GM23338 (cell line): ENCODE measurements around the gene ARRDC4. TPM values are rescaled to one million over a fixed set of nuclear protein-coding genes. Genes with fewer than 3 reads are reported as not detected.

Experiments
- ATAC-seq: fragments of 200-7000 bp; cut with Tn5 transposase; 3 replicates; pipeline ENCODE4 v1.9.1; 2020
- DNase-seq: peaks from one replicate; pipeline ENCODE4 v3.0.0-alpha.2; 2015; ENCODE audit warnings: low spot score
- H2AFZ ChIP-seq: fragments of 200-600 bp; sonication (generic); 2 replicates; pipeline ENCODE4 v1.8.0; 2016; ENCODE audit warnings: antibody characterized with exemption, mild to moderate bottlenecking, moderate library complexity
- H3F3A ChIP-seq: fragments of 200-600 bp; sonication (generic); replicated peaks from 2 replicates; pipeline ENCODE4 v1.8.0; 2017; ENCODE audit warnings: antibody characterized with exemption, mixed run types, low read depth
- H3K27ac ChIP-seq: fragments of 200-600 bp; sonication (generic); 2 replicates; pipeline ENCODE4 v1.6.1; 2016; ENCODE audit warnings: low read depth
- H3K27me3 ChIP-seq: fragments of 200-600 bp; sonication (generic); 2 replicates; pipeline ENCODE4 v1.8.0; 2016; ENCODE audit warnings: mild to moderate bottlenecking, mixed run types, moderate library complexity; ENCODE audit not compliant: insufficient read depth
- H3K36me3 ChIP-seq: fragments of 200-600 bp; sonication (generic); 2 replicates; pipeline ENCODE4 v1.8.0; 2016; ENCODE audit warnings: mild to moderate bottlenecking; ENCODE audit not compliant: insufficient read depth
- H3K4me1 ChIP-seq: fragments of 200-600 bp; sonication (generic); 2 replicates; pipeline ENCODE4 v1.8.0; 2016; ENCODE audit warnings: mild to moderate bottlenecking, moderate library complexity; ENCODE audit not compliant: insufficient read depth
- H3K4me2 ChIP-seq: fragments of 200-600 bp; sonication (generic); 2 replicates; pipeline ENCODE4 v1.7.1; 2017; ENCODE audit warnings: mixed run types
- H3K4me3 ChIP-seq: fragments of 200-600 bp; sonication (generic); 2 replicates; pipeline ENCODE4 v1.6.1; 2016; ENCODE audit warnings: mixed run types
- H3K79me2 ChIP-seq: fragments of 200-600 bp; sonication (generic); replicated peaks from 2 replicates; pipeline ENCODE4 v1.8.0; 2017; ENCODE audit warnings: mild to moderate bottlenecking; ENCODE audit not compliant: insufficient read depth
- H3K9me2 ChIP-seq: fragments of 200-600 bp; sonication (generic); 2 replicates; pipeline ENCODE4 v1.8.0; 2017; ENCODE audit not compliant: insufficient read depth
- H4K20me1 ChIP-seq: fragments of 200-600 bp; sonication (generic); replicated peaks from 2 replicates; pipeline ENCODE4 v1.8.0; 2017; ENCODE audit warnings: mild to moderate bottlenecking; ENCODE audit not compliant: insufficient read depth
- H3K27ac Mint-ChIP-seq: 2 replicates; pipeline ENCODE4 v1.8.0; 2020; ENCODE audit warnings: inconsistent platforms, mild to moderate bottlenecking, moderate library complexity, mixed read lengths
- H3K27me3 Mint-ChIP-seq: 3 replicates; pipeline ENCODE4 v1.8.0; 2022; ENCODE audit warnings: low read depth, mild to moderate bottlenecking, moderate library complexity, mixed read lengths, inconsistent platforms; ENCODE audit not compliant: insufficient read depth, poor library complexity
- H3K36me3 Mint-ChIP-seq: 3 replicates; pipeline ENCODE4 v1.8.0; 2021; ENCODE audit warnings: low read depth, mild to moderate bottlenecking, inconsistent platforms, moderate library complexity, mixed read lengths
- H3K4me1 Mint-ChIP-seq: 3 replicates; pipeline ENCODE4 v1.8.0; 2020; ENCODE audit warnings: mild to moderate bottlenecking, inconsistent platforms, mixed read lengths
- H3K4me3 Mint-ChIP-seq: 3 replicates; pipeline ENCODE4 v1.8.0; 2021; ENCODE audit warnings: moderate library complexity, mild to moderate bottlenecking, inconsistent platforms, mixed read lengths
- H3K9me3 Mint-ChIP-seq: 3 replicates; pipeline ENCODE4 v1.8.0; 2020; ENCODE audit warnings: moderate library complexity, mild to moderate bottlenecking, inconsistent platforms, mixed read lengths
- CREB1 ChIP-seq: fragments of 250-450 bp; sonication (Bioruptor Pico); IDR thresholded peaks from 2 replicates; pipeline ENCODE4 v1.5.0; 2020; ENCODE audit warnings: low read depth, mild to moderate bottlenecking, moderate library complexity
- ETS1 ChIP-seq: IDR thresholded peaks from 2 replicates; pipeline ENCODE4 v1.6.1; 2016; ENCODE audit warnings: antibody characterized with exemption
- EZH2 ChIP-seq: fragments of 200-600 bp; sonication (generic); IDR thresholded peaks from one replicate; pipeline ENCODE4 v1.8.0; 2017; ENCODE audit warnings: antibody characterized with exemption, mild to moderate bottlenecking, low read depth; ENCODE audit not compliant: unreplicated experiment
- EZH2phosphoT487 ChIP-seq: fragments of 200-600 bp; sonication (generic); IDR thresholded peaks from one replicate; pipeline ENCODE4 v1.8.1; 2018; ENCODE audit warnings: antibody characterized with exemption; ENCODE audit not compliant: unreplicated experiment
- JUNB ChIP-seq: IDR thresholded peaks from one replicate; pipeline ENCODE4 v1.6.1; 2016; ENCODE audit warnings: antibody characterized with exemption; ENCODE audit not compliant: unreplicated experiment
- NANOG ChIP-seq: IDR thresholded peaks from 2 replicates; pipeline ENCODE4 v1.6.1; 2016; ENCODE audit warnings: antibody characterized with exemption, borderline replicate concordance
- POLR2AphosphoS5 ChIP-seq: IDR thresholded peaks from 2 replicates; pipeline ENCODE4 v1.6.1; 2016; ENCODE audit warnings: antibody characterized with exemption, low read depth
- STAT1 ChIP-seq: IDR thresholded peaks from one replicate; pipeline ENCODE4 v1.6.1; 2016; ENCODE audit warnings: antibody characterized with exemption; ENCODE audit not compliant: unreplicated experiment
- ZNF114 ChIP-seq: fragments of 250-450 bp; sonication (Bioruptor Pico); IDR thresholded peaks from 2 replicates; pipeline ENCODE4 v1.5.0; 2020; ENCODE audit warnings: mild to moderate bottlenecking, moderate library complexity
- ZNF331 ChIP-seq: fragments of 250-450 bp; sonication (Bioruptor Pico); IDR thresholded peaks from 2 replicates; pipeline ENCODE4 v1.5.0; 2020; ENCODE audit warnings: low read depth, mild to moderate bottlenecking, moderate library complexity
- ZNF462 ChIP-seq: fragments of 250-450 bp; sonication (Bioruptor Pico); IDR thresholded peaks from 2 replicates; pipeline ENCODE4 v1.5.0; 2020; ENCODE audit warnings: mild to moderate bottlenecking, moderate library complexity
- polyA plus RNA-seq: library from polyadenylated mRNA; unstranded; fragments of >200 nt; fragmentation: Nextera tagmentation; extraction: Ambion mirVana; gene quantifications from 2 replicates; pipeline ENCODE4 v1.2.1, GENCODE V29; 2016
- total RNA-seq: library from RNA; depleted of rRNA; stranded (reverse); fragments of >200 nt; shearing (Covaris generic); gene quantifications from 2 replicates; pipeline ENCODE4 v1.2.3, GENCODE V29; 2014
- TF ChIP-seq, protein P1 (sequence below): IDR thresholded peaks from one replicate; pipeline ENCODE4 v1.6.1; 2018; ENCODE audit warnings: antibody characterized with exemption; ENCODE audit not compliant: unreplicated experiment
- TF ChIP-seq, protein P2 (sequence below), 2 experiments: fragments of 200-600 bp in 1 of 2; sonication (generic) in 1 of 2; conservative IDR thresholded peaks; 2 replicates each; pipeline versions ENCODE4 v1.5.1 to v1.6.1; 2016 to 2017; ENCODE audit warnings: antibody characterized with exemption in 2 of 2, low read depth in 2 of 2, mild to moderate bottlenecking in 2 of 2, moderate library complexity in 1 of 2

The ARRDC4 gene
- total and polyA plus RNA-seq, 2 experiments from 2014 or later: 2.0 to 6.9 TPM

- Histone ChIP-seq H3K79me2 (no peaks in the 10 kb centered on the region), H2AFZ (no peak overlapping the region), H3F3A (no peaks in the 10 kb centered on the region), H3K4me3 (no peak overlapping the region), H3K4me2 (no peak overlapping the region), H3K27ac (no peak overlapping the region), H3K36me3 (no peaks in the 10 kb centered on the region), H3K9me2 (no peaks in the 10 kb centered on the region), H4K20me1 (no peaks in the 10 kb centered on the region; the same call in 1 of the 2 replicates), H3K4me1 (no peaks in the 10 kb centered on the region), H3K27me3 (no peaks in the 10 kb centered on the region)
- Mint-ChIP-seq H3K27ac (no peak overlapping the region), H3K4me1 (no peaks in the 10 kb centered on the region), H3K27me3 (no peaks in the 10 kb centered on the region), H3K9me3 (no peaks in the 10 kb centered on the region), H3K36me3 (no peaks in the 10 kb centered on the region), H3K4me3 (no peak overlapping the region)
- TF ChIP-seq ZNF462 (CRISPR knock-in tag) (no peak), JUNB (no peak), CREB1 (CRISPR knock-in tag) (no peak), NANOG (no peak), POLR2AphosphoS5 (no peak), ZNF331 (CRISPR knock-in tag) (no peak), EZH2phosphoT487 (no peak), EZH2 (no peak), STAT1 (no peak), ZNF114 (no peak), ETS1 (no peak)
- TF ChIP-seq, protein P1, sequence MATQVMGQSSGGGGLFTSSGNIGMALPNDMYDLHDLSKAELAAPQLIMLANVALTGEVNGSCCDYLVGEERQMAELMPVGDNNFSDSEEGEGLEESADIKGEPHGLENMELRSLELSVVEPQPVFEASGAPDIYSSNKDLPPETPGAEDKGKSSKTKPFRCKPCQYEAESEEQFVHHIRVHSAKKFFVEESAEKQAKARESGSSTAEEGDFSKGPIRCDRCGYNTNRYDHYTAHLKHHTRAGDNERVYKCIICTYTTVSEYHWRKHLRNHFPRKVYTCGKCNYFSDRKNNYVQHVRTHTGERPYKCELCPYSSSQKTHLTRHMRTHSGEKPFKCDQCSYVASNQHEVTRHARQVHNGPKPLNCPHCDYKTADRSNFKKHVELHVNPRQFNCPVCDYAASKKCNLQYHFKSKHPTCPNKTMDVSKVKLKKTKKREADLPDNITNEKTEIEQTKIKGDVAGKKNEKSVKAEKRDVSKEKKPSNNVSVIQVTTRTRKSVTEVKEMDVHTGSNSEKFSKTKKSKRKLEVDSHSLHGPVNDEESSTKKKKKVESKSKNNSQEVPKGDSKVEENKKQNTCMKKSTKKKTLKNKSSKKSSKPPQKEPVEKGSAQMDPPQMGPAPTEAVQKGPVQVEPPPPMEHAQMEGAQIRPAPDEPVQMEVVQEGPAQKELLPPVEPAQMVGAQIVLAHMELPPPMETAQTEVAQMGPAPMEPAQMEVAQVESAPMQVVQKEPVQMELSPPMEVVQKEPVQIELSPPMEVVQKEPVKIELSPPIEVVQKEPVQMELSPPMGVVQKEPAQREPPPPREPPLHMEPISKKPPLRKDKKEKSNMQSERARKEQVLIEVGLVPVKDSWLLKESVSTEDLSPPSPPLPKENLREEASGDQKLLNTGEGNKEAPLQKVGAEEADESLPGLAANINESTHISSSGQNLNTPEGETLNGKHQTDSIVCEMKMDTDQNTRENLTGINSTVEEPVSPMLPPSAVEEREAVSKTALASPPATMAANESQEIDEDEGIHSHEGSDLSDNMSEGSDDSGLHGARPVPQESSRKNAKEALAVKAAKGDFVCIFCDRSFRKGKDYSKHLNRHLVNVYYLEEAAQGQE: no peak
- TF ChIP-seq, protein P2, sequence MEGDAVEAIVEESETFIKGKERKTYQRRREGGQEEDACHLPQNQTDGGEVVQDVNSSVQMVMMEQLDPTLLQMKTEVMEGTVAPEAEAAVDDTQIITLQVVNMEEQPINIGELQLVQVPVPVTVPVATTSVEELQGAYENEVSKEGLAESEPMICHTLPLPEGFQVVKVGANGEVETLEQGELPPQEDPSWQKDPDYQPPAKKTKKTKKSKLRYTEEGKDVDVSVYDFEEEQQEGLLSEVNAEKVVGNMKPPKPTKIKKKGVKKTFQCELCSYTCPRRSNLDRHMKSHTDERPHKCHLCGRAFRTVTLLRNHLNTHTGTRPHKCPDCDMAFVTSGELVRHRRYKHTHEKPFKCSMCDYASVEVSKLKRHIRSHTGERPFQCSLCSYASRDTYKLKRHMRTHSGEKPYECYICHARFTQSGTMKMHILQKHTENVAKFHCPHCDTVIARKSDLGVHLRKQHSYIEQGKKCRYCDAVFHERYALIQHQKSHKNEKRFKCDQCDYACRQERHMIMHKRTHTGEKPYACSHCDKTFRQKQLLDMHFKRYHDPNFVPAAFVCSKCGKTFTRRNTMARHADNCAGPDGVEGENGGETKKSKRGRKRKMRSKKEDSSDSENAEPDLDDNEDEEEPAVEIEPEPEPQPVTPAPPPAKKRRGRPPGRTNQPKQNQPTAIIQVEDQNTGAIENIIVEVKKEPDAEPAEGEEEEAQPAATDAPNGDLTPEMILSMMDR (conservative IDR thresholded peaks at IDR 0.05; ENCODE audit: low read depth in 2 of 2): no peak
- ATAC-seq (no peak), DNase-seq (no peak)
These were observed 19.5 kb upstream of the ARRDC4 start for GRCh38 chr15:97940993-97941392.
